GM19463 (cell line): Measurements from ENCODE around the gene IL20RB.
"Not testable (repeated sequence)": the region's sequence is repeated elsewhere in the genome, so short reads cannot be mapped to it uniquely, and the experiment has no call there.

Experiments used
- ATAC-seq: cut with Tn5 transposase; IDR thresholded peaks from one replicate; pipeline ENCODE4 v1.9.1; 2021; ENCODE audit warnings: mild to moderate bottlenecking, moderate library complexity; ENCODE audit not compliant: unreplicated experiment

Gene IL20RB

GRCh38 chr3:136982520-136983138, 24.8 kb downstream of the IL20RB start:
- no peak for ATAC-seq

GRCh38 chr3:136984837-136985236, 27.1 kb downstream of the IL20RB start:
- ATAC-seq, result no peak

GRCh38 chr3:136987398-136987980, 29.7 kb downstream of the IL20RB start:
- ATAC-seq, result not testable (repeated sequence)

GRCh38 chr3:136988651-136989050, 30.9 kb downstream of the IL20RB start:
- no peak for ATAC-seq

- no peak for ATAC-seq
These were observed 32.2 kb downstream of the IL20RB start for GRCh38 chr3:136989781-136990524.

GRCh38 chr3:136990826-136991225, 33.0 kb downstream of the IL20RB start:
- no peak for ATAC-seq

GRCh38 chr3:136992115-136992514, 34.3 kb downstream of the IL20RB start:
- ATAC-seq, result no peak

GRCh38 chr3:136994772-136995516, 37.2 kb downstream of the IL20RB start:
- no peak for ATAC-seq

- no peak for ATAC-seq
These were observed 37.9 kb downstream of the IL20RB start for GRCh38 chr3:136995652-136996051.

GRCh38 chr3:137000039-137000438, 42.3 kb downstream of the IL20RB start:
- ATAC-seq, result no peak

- not testable (repeated sequence) for ATAC-seq
These were observed 49.6 kb downstream of the IL20RB start for GRCh38 chr3:137007376-137007775.

GRCh38 chr3:137008131-137008530, 50.3 kb downstream of the IL20RB start:
- ATAC-seq, result no peak

GRCh38 chr3:137008976-137009375, 51.2 kb downstream of the IL20RB start:
- ATAC-seq, result no peak

GRCh38 chr3:137010137-137010536, 52.4 kb downstream of the IL20RB start:
- no peak for ATAC-seq

GRCh38 chr3:137011153-137011552, 53.4 kb downstream of the IL20RB start:
- ATAC-seq, result no peak

GRCh38 chr3:137012097-137012501, 54.3 kb downstream of the IL20RB start:
- ATAC-seq, result no peak

- ATAC-seq, result peak; percentile 78
These were observed 56.3 kb downstream of the IL20RB start for GRCh38 chr3:137013951-137014688.

- ATAC-seq, result not testable (repeated sequence)
These were observed 59.5 kb downstream of the IL20RB start for GRCh38 chr3:137017316-137017715.

- no peak for ATAC-seq
These were observed 62.5 kb downstream of the IL20RB start for GRCh38 chr3:137020315-137020714.

GRCh38 chr3:137020888-137021287, 63.1 kb downstream of the IL20RB start:
- ATAC-seq, result no peak

- ATAC-seq, result no peak
These were observed 66.6 kb downstream of the IL20RB start for GRCh38 chr3:137024348-137024747.
